Endometrial microvascular endothelial cells (primary cell): ENCODE data around the gene ME2. TPM values are rescaled to one million over a fixed set of nuclear protein-coding genes. Genes with fewer than 3 reads are reported as not detected.
"Not testable (repeated sequence)": the region's sequence is repeated elsewhere in the genome, so short reads cannot be mapped to it uniquely, and the experiment has no call there.

Source experiments
- in situ Hi-C: cut with HindIII; loops from 2 replicates; pipeline ENCODE4 v1.10.0; 2017; ENCODE audit warnings: low sequenced_read_pairs, low pct_unique_long_range_greater_than_20kb; ENCODE audit errors: inconsistent ontology term
- total RNA-seq: library from RNA; depleted of rRNA; stranded (reverse); fragments of >200 nt; gene quantifications from one replicate; pipeline ENCODE4 v1.2.3, GENCODE V29; 2015; ENCODE audit errors: inconsistent ontology term

The ME2 gene
- total RNA-seq, 1 donor from 2014 or later = 68.1 TPM

- in situ Hi-C loops = no loop called here
Observed at GRCh38 chr18:50857694-50858093, 21.2 kb upstream of the ME2 start.

GRCh38 chr18:50859793-50860555 lies 18.9 kb upstream of the ME2 start:
- in situ Hi-C loops = no loop called here

GRCh38 chr18:50861617-50862016 lies 17.3 kb upstream of the ME2 start:
- in situ Hi-C loops = no loop called here

GRCh38 chr18:50862401-50862800 lies 16.5 kb upstream of the ME2 start:
- in situ Hi-C loops = no loop called here

GRCh38 chr18:50863840-50864375 lies 15.0 kb upstream of the ME2 start:
- in situ Hi-C loops = no loop called here

GRCh38 chr18:50866765-50867164 lies 12.2 kb upstream of the ME2 start:
- in situ Hi-C loops = no loop called here

GRCh38 chr18:50869150-50869549 lies 9.8 kb upstream of the ME2 start:
- in situ Hi-C loops = no loop called here

- in situ Hi-C loops = no loop called here
Observed at GRCh38 chr18:50870138-50870845, 8.6 kb upstream of the ME2 start.

GRCh38 chr18:50871846-50872245 lies 7.1 kb upstream of the ME2 start:
- in situ Hi-C loops = no loop called here

GRCh38 chr18:50875966-50876536 lies 2.9 kb upstream of the ME2 start:
- in situ Hi-C loops = no loop called here

GRCh38 chr18:50877545-50878265 lies 1.2 kb upstream of the ME2 start:
- in situ Hi-C loops = no loop called here

GRCh38 chr18:50879302-50880118 lies 592 bp downstream of the ME2 start:
- in situ Hi-C loops = no loop called here

GRCh38 chr18:50880119-50880465 lies 1.2 kb downstream of the ME2 start:
- in situ Hi-C loops = no loop called here

- in situ Hi-C loops = not testable (repeated sequence)
Observed at GRCh38 chr18:50880944-50881343, 2.0 kb downstream of the ME2 start.

GRCh38 chr18:50886929-50887328 lies 8.0 kb downstream of the ME2 start:
- in situ Hi-C loops = no loop called here

GRCh38 chr18:50895350-50896045 lies 16.6 kb downstream of the ME2 start:
- in situ Hi-C loops = no loop called here

GRCh38 chr18:50896093-50896492 lies 17.2 kb downstream of the ME2 start:
- in situ Hi-C loops = no loop called here

GRCh38 chr18:50898919-50899318 lies 20.0 kb downstream of the ME2 start:
- in situ Hi-C loops = no loop called here
